Mammary epithelial cell (primary cell): Measurements from ENCODE around the gene USP37.

ENCODE experiments used
- CTCF ChIP-seq, 2 donors: IDR thresholded peaks in 1 of 2; conservative IDR thresholded peaks in 1 of 2; 2 replicates each; pipeline ENCODE4 v1.5.1; 2011 to 2012; ENCODE audit warnings: inconsistent platforms in 2 of 2, low read length in 2 of 2, mild to moderate bottlenecking in 2 of 2, control low read depth in 1 of 2, low read depth in 1 of 2; ENCODE audit not compliant: insufficient read depth in 1 of 2; ENCODE audit errors: extremely low read depth in 1 of 2
- EZH2 ChIP-seq: IDR thresholded peaks from 2 replicates; pipeline ENCODE4 v1.6.1; 2012; ENCODE audit warnings: low read length, inconsistent platforms, borderline replicate concordance

GRCh38 chr2:218516614-218517013 is 51.5 kb downstream of the USP37 start:
- TF ChIP-seq CTCF (conservative IDR thresholded peaks at IDR 0.05 in 1 of 2, IDR thresholded peaks at IDR 0.05 in 1 of 2; ENCODE audit: extremely low read depth in 1 of 2, insufficient read depth in 1 of 2, low read depth in 1 of 2, low read length in 2 of 2) (peak; percentile 47 to 50), EZH2 (no peak)
